Lower lobe of right lung (tissue), 2 donors: Measurements from ENCODE around the gene APOE. TPM values are rescaled to one million over a fixed set of nuclear protein-coding genes. Genes with fewer than 3 reads are reported as not detected.
"Not testable (repeated sequence)": the region's sequence is repeated elsewhere in the genome, so short reads cannot be mapped to it uniquely, and the experiment has no call there.

Experiments
- ATAC-seq, 2 donors: fragments of 200-7000 bp; cut with Tn5 transposase; one replicate each; pipeline ENCODE4 v1.9.1; 2020 to 2022; ENCODE audit warnings: mild to moderate bottlenecking in 2 of 2, moderate library complexity in 2 of 2
- DNase-seq: peaks from one replicate; pipeline ENCODE4 v3.0.0-alpha.2; 2020
- H3K27ac ChIP-seq: fragments of 200-600 bp; one replicate; pipeline ENCODE4 v1.8.0; 2022
- H3K27me3 ChIP-seq: fragments of 200-600 bp; one replicate; pipeline ENCODE4 v1.8.0; 2022; ENCODE audit warnings: low read depth
- H3K36me3 ChIP-seq: fragments of 200-600 bp; one replicate; pipeline ENCODE4 v1.8.0; 2022; ENCODE audit warnings: mild to moderate bottlenecking
- H3K4me1 ChIP-seq: fragments of 200-600 bp; one replicate; pipeline ENCODE4 v1.8.0; 2022
- H3K4me3 ChIP-seq: fragments of 200-600 bp; one replicate; pipeline ENCODE4 v1.8.0; 2022; ENCODE audit warnings: mild to moderate bottlenecking
- H3K9me3 ChIP-seq: fragments of 200-600 bp; one replicate; pipeline ENCODE4 v1.8.0; 2022
- intact Hi-C: fragments of 100-400 bp; cut with DNase I; formaldehyde crosslinking; loops from one replicate; pipeline ENCODE4 v1.11.0; 2022
- total RNA-seq: library from RNA; stranded (reverse); fragmentation: NEBNext Ultra II Directional; extraction: Animal tissue kit (Norgen Biotek cat#: 25700); gene quantifications from one replicate; pipeline ENCODE4 v1.2.1, GENCODE V29; 2021
- TF ChIP-seq, protein P1 (sequence below): fragments of 200-600 bp; IDR thresholded peaks from one replicate; pipeline ENCODE4 v1.8.0; 2022; ENCODE audit warnings: antibody characterized with exemption, mild to moderate bottlenecking
- donor health status: DM: no; HTN: yes; CAD: no; lungs with severe emphysema.

APOE gene
- total RNA-seq, 1 donor from 2014 or later, result 447 TPM

- DNase-seq (no peak), ATAC-seq (no peak)
- Histone ChIP-seq H3K27ac (no peak overlapping the region), H3K27me3 (no peaks in the 10 kb centered on the region), H3K9me3 (no peaks in the 10 kb centered on the region), H3K4me1 (peaks cover 42% of the 10 kb centered on the region), H3K36me3 (no peaks in the 10 kb centered on the region), H3K4me3 (no peak overlapping the region)
- TF ChIP-seq, protein P1, sequence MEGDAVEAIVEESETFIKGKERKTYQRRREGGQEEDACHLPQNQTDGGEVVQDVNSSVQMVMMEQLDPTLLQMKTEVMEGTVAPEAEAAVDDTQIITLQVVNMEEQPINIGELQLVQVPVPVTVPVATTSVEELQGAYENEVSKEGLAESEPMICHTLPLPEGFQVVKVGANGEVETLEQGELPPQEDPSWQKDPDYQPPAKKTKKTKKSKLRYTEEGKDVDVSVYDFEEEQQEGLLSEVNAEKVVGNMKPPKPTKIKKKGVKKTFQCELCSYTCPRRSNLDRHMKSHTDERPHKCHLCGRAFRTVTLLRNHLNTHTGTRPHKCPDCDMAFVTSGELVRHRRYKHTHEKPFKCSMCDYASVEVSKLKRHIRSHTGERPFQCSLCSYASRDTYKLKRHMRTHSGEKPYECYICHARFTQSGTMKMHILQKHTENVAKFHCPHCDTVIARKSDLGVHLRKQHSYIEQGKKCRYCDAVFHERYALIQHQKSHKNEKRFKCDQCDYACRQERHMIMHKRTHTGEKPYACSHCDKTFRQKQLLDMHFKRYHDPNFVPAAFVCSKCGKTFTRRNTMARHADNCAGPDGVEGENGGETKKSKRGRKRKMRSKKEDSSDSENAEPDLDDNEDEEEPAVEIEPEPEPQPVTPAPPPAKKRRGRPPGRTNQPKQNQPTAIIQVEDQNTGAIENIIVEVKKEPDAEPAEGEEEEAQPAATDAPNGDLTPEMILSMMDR, result no peak
- intact Hi-C loops, result no loop called here
Observed at GRCh38 chr19:44924243-44924725, 18.7 kb downstream of the APOE start.

- TF ChIP-seq, protein P1, result no peak
- no peaks in the 10 kb centered on the region for H3K27me3 ChIP-seq
- H3K4me3 ChIP-seq, result no peak overlapping the region
- H3K4me1 ChIP-seq, result peaks cover 42% of the 10 kb centered on the region
- peak; percentile 50 to 82 for ATAC-seq
- DNase-seq, result peak; percentile 83
- H3K9me3 ChIP-seq, result no peaks in the 10 kb centered on the region
- no peaks in the 10 kb centered on the region for H3K36me3 ChIP-seq
- peak overlapping the region; percentile 53 for H3K27ac ChIP-seq
- intact Hi-C loops, result no loop called here
Observed at GRCh38 chr19:44925114-44925891, 19.7 kb downstream of the APOE start.

DNA sequence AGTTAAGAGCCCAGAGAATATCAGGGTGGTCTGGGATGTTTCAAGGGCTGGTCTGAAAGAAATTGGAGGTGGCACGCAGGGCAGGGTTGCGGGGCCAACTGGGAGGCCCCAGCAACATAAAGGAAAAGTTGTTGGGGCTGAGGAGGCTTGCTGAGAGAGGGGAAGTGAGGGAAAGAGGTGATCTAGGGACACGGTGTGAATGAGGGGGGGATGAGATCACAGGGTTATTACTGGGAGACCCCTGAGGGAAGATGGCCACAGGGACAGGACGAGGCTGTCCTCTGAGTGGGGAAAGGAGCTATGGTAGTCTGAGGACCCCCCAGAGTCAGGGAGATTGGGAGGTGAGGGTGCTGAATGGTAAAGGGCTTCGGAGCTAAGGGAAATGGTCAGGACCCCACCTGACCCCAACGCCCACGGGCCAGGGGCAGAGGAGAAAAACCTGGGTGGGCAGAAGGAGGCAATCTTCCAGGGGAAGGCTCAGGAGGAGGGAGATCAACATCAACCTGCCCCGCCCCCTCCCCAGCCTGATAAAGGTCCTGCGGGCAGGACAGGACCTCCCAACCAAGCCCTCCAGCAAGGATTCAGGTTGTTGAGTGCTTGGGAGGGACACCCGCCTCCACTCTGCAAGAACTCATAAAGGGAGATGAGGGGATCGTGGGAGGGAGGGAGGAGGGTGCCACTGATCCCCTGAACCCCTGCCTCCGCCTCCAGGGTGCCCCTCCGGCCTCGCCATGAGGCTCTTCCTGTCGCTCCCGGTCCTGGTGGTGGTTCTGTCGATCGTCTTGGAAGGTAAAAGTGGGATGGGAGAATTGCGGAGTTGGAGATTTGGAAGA lies 20.9 kb downstream of the APOE start:
- H3K36me3 ChIP-seq, H3K9me3 ChIP-seq, intact Hi-C loops, H3K4me3 ChIP-seq, H3K27me3 ChIP-seq, DNase-seq: not testable (repeated sequence)
- H3K27ac ChIP-seq, result peak overlapping the region; percentile 14
- ATAC-seq, result peak; percentile 2 to 21
- peaks cover 42% of the 10 kb centered on the region for H3K4me1 ChIP-seq

GRCh38 chr19:44927746-44928145 lies 22.1 kb downstream of the APOE start:
- intact Hi-C loops, result no loop called here
- Histone ChIP-seq H3K4me3 (no peak overlapping the region), H3K27ac (peak overlapping the region; percentile 42), H3K9me3 (no peaks in the 10 kb centered on the region), H3K4me1 (peaks cover 42% of the 10 kb centered on the region), H3K27me3 (no peaks in the 10 kb centered on the region), H3K36me3 (no peaks in the 10 kb centered on the region)
- no peak for ATAC-seq
- DNase-seq, result no peak
- TF ChIP-seq, protein P1, result no peak

DNA sequence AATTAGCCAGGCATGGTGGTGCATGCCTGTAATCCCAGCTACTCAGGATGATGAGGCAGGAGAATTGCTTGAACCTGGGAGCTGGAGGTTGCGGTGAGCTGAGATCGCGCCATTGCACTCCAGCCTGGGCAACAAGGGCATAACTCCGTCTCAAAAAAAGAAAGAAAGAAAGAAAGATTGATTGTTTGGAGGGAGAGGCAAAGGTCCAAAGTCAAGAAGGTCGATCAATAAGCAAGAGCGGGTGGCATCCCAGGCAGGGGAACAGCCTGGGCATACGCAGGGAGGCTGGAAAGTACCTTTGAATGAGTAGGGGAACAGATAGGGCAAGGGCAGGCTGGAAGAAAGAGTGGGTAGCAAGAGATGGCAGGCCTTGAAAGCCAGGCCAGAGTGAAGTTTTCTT lies 24.5 kb downstream of the APOE start:
- ATAC-seq, result no peak

More for the DNA sequence above, 24.5 kb downstream of the APOE start:
- TF ChIP-seq, protein P1, result no peak
- Histone ChIP-seq H3K4me3 (no peak overlapping the region), H3K36me3 (no peaks in the 10 kb centered on the region), H3K4me1 (peaks cover 28% of the 10 kb centered on the region), H3K9me3 (no peaks in the 10 kb centered on the region), H3K27me3 (no peaks in the 10 kb centered on the region), H3K27ac (no peak overlapping the region)
- intact Hi-C loops, result no loop called here
- no peak for DNase-seq
